Left ventricle myocardium inferior (tissue), 1 donor: ENCODE data around the gene DCAF7. TPM values are rescaled to one million over a fixed set of nuclear protein-coding genes. Genes with fewer than 3 reads are reported as not detected.

Experiments
- DNase-seq: peaks from one replicate; pipeline ENCODE4 v3.0.0-alpha.2; 2020
- H3K27ac ChIP-seq: fragments of 200-600 bp; replicated peaks from 2 replicates; pipeline ENCODE4 v1.8.0; 2021
- H3K27me3 ChIP-seq: fragments of 200-600 bp; 2 replicates; pipeline ENCODE4 v1.8.0; 2021; ENCODE audit warnings: low read depth
- H3K36me3 ChIP-seq: fragments of 200-600 bp; 2 replicates; pipeline ENCODE4 v1.8.0; 2021
- H3K4me1 ChIP-seq: fragments of 200-600 bp; 2 replicates; pipeline ENCODE4 v1.8.0; 2021
- H3K4me3 ChIP-seq: fragments of 200-600 bp; 2 replicates; pipeline ENCODE4 v1.8.0; 2021; ENCODE audit warnings: mild to moderate bottlenecking, moderate library complexity
- H3K9me3 ChIP-seq: fragments of 200-600 bp; replicated peaks from 2 replicates; pipeline ENCODE4 v1.8.0; 2021
- intact Hi-C: fragments of 100-400 bp; cut with micrococcal nuclease; formaldehyde crosslinking; loops from one replicate; pipeline ENCODE4 v1.11.0; 2022
- total RNA-seq: library from RNA; stranded (reverse); fragmentation: NEBNext Ultra II Directional; extraction: Animal tissue kit (Norgen Biotek cat#: 25700); gene quantifications from one replicate; pipeline ENCODE4 v1.2.1, GENCODE V29; 2021
- TF ChIP-seq, protein P1 (sequence below): fragments of 200-600 bp; IDR thresholded peaks from 2 replicates; pipeline ENCODE4 v1.8.0; 2021; ENCODE audit warnings: antibody characterized with exemption, mild to moderate bottlenecking, borderline replicate concordance
- donor health status: DM: no; HTN: yes; CAD: no; lungs with severe emphysema.

Gene DCAF7
- total RNA-seq, 1 donor from 2014 or later = 45.7 TPM

DNA sequence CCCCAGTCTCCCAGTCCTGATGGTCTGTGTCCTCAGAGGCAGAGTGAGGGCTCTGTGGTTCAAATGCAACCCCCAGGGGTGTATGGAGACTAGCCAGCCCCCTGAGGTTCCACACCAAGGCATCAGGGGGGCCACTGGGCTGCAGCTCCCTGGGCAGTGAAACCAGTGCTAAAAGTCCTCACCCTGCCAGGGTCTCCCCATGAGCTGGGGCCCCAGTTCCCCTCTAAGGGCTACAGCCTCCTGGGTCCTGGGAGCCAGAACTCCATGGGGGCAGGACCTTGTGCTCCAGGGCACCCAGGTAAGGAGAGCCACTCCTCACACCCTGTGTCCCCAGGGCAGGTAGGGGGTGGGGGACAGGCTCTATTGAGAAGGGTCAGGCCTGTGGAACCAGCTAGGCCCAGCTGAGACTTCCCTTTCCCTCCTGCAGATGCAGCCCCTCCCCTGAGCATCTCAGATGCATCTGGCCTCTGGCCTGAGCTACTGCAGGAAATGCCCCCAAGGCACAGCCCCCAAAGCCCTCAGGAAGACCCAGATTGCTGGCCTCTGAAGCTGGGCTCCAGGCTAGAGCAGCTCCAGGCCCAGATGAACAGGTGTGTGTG lies 6.4 kb upstream of the DCAF7 start:
- intact Hi-C loops = no loop called here
- Histone ChIP-seq H3K4me3 (no peak overlapping the region), H3K36me3 (no peaks in the 10 kb centered on the region), H3K27ac (no peak overlapping the region), H3K27me3 (peaks cover 24% of the 10 kb centered on the region), H3K9me3 (no peaks in the 10 kb centered on the region), H3K4me1 (peaks cover under 1% of the 10 kb centered on the region)
- DNase-seq = no peak
- TF ChIP-seq, protein P1, sequence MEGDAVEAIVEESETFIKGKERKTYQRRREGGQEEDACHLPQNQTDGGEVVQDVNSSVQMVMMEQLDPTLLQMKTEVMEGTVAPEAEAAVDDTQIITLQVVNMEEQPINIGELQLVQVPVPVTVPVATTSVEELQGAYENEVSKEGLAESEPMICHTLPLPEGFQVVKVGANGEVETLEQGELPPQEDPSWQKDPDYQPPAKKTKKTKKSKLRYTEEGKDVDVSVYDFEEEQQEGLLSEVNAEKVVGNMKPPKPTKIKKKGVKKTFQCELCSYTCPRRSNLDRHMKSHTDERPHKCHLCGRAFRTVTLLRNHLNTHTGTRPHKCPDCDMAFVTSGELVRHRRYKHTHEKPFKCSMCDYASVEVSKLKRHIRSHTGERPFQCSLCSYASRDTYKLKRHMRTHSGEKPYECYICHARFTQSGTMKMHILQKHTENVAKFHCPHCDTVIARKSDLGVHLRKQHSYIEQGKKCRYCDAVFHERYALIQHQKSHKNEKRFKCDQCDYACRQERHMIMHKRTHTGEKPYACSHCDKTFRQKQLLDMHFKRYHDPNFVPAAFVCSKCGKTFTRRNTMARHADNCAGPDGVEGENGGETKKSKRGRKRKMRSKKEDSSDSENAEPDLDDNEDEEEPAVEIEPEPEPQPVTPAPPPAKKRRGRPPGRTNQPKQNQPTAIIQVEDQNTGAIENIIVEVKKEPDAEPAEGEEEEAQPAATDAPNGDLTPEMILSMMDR = no peak

GRCh38 chr17:63544467-63545301 lies 5.6 kb upstream of the DCAF7 start:
- intact Hi-C loops = no loop called here
- no peaks in the 10 kb centered on the region for H3K36me3 ChIP-seq
- H3K9me3 ChIP-seq = no peaks in the 10 kb centered on the region
- DNase-seq = no peak
- H3K27me3 ChIP-seq = peaks cover 16% of the 10 kb centered on the region
- TF ChIP-seq, protein P1 = no peak
- H3K4me3 ChIP-seq = no peak overlapping the region
- peaks cover 8% of the 10 kb centered on the region for H3K4me1 ChIP-seq
- no peak overlapping the region for H3K27ac ChIP-seq

GRCh38 chr17:63546308-63547082 lies 3.8 kb upstream of the DCAF7 start:
- Histone ChIP-seq H3K27ac (no peak overlapping the region), H3K4me3 (no peak overlapping the region), H3K36me3 (no peaks in the 10 kb centered on the region), H3K9me3 (no peaks in the 10 kb centered on the region), H3K4me1 (peaks cover 21% of the 10 kb centered on the region), H3K27me3 (peaks cover 5% of the 10 kb centered on the region)
- DNase-seq = no peak
- intact Hi-C loops = no loop called here
- TF ChIP-seq, protein P1 = no peak

DNA sequence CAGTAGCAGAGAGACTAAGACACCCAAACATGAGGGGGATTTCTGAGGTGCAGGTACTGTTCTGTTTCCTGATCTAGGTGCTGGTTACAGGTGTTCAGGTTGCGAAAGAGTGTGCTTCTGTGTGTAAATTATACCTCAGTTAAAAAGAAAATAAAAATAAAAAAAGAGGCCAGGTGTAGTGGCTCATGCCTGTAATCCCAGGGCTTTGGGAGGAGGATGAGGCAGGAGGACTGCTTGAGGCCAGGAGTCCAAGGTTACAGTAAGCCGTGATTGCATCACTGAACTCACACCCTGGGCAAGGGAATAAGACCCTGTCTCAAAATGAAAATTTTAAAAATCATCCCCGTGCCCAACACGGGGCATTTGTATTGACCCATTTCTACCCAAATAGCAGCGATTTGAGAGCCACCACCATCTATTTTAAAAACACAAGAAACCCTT lies 3.2 kb upstream of the DCAF7 start:
- Histone ChIP-seq H3K4me3 (no peak overlapping the region), H3K4me1 (peaks cover 27% of the 10 kb centered on the region), H3K36me3 (no peaks in the 10 kb centered on the region), H3K9me3 (no peaks in the 10 kb centered on the region), H3K27ac (no peak overlapping the region), H3K27me3 (no peaks in the 10 kb centered on the region)
- TF ChIP-seq, protein P1 = no peak
- intact Hi-C loops = no loop called here
- no peak for DNase-seq

DNA sequence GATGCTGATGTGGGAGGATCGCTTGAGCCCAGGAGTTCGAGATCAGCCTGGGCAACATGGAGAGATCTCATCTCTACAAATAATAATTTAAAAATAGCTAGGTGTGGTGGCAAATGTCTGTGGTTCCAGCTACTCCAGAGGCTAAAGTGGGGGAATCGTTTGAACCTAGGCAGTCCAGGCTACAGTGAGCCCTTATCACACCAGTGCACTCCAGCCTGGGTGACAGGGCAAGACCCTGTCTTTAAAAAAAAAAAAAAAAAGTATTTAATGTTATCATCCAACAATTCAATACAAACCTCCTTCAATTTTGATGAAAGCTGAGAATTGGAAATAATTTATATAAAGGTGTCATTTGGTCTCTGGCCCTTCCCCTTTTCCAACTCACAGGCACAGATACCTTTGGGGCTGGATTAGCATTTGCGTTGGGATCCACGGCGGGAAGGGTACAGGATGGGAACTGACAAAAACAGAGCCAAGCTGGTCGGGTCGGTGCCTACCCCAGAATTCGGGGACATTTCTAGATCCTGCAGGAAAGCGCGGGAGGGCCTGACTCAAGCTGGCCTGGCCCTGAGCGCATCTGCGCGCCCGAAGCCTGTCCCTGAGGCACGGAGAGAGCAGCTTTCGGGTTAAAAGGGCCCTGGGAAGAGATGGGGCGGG lies 860 bp upstream of the DCAF7 start:
- intact Hi-C loops = no loop called here
- DNase-seq = no peak

More for the DNA sequence above, 860 bp upstream of the DCAF7 start:
- Histone ChIP-seq H3K27ac (peak overlapping the region; percentile 93), H3K36me3 (no peaks in the 10 kb centered on the region), H3K4me1 (peaks cover 50% of the 10 kb centered on the region), H3K27me3 (no peaks in the 10 kb centered on the region), H3K9me3 (no peaks in the 10 kb centered on the region), H3K4me3 (peak overlapping the region; percentile 96)
- TF ChIP-seq, protein P1 = no peak
